HG03571 (cell line): ENCODE data around the gene SLC14A1.

ENCODE experiments used
- ATAC-seq: cut with Tn5 transposase; IDR thresholded peaks from one replicate; pipeline ENCODE4 v1.9.1; 2021; ENCODE audit not compliant: unreplicated experiment

The SLC14A1 gene

DNA sequence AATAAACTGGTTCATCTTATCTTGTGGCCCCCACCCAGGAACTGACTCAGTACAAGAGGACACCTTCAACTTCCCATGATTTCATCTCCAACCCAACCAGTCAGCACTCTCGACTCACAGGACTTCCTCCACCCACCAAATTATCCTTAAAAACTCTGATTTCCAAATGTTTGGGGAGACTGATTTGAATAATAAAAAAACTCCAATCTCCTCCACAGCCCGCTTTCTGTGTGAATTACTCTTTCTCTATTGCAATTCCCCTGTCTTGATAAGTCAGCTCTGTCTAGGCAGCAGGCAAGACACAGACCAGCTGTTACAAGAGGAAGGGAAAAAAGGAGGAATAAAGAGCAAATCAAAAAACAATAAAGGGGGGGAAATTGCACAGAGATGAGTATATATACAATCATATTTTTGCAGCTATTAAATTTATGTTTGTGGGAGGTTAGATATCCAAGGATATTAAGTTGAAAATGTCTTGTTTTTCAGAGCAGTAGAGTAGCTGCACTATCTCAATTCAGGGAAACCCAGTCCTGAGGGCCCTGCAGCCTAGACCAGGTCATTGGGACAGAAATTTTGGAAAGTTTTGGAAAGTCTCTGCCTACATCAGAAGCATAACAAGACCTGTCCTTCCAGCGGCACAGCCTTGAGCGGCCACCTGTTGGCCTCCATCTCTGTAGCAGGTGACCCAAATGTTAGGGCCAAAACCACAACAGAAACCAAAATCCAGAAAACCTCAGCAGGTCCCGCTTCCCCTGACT lies 68.7 kb downstream of the SLC14A1 start:
- ATAC-seq = no peak

DNA sequence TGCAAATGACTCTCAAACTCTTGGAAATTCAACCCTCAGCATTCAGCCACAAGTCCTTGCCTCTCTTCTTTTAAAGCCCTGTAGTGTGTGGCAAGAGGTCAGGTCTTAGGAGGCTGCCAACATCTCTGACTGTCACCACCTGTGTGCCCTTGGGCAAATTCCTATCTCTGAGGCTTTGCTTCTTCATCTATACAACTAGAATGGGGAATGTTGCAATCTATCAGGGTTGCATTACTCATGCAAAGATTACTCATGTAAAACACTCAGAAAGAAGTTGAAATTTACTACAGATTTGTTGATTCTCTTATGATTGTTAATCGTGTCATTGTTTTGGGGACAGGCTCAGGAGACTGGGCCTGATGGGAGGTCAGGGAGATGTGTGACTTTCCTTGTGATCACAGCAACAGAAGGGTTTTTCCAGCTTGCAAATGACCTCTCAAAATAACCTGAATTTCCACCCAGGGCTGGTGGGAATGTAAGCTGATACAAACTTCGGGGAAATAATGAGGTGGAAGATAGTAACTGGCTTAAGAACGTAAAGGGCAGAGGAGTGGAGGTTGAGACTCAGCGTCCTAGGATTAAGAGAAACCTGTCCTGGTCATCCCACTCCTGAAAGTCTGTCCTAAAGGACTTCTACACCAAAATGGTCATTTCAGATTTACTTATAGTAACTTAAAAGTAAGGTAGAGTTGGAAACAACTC lies 69.4 kb downstream of the SLC14A1 start:
- no peak for ATAC-seq

DNA sequence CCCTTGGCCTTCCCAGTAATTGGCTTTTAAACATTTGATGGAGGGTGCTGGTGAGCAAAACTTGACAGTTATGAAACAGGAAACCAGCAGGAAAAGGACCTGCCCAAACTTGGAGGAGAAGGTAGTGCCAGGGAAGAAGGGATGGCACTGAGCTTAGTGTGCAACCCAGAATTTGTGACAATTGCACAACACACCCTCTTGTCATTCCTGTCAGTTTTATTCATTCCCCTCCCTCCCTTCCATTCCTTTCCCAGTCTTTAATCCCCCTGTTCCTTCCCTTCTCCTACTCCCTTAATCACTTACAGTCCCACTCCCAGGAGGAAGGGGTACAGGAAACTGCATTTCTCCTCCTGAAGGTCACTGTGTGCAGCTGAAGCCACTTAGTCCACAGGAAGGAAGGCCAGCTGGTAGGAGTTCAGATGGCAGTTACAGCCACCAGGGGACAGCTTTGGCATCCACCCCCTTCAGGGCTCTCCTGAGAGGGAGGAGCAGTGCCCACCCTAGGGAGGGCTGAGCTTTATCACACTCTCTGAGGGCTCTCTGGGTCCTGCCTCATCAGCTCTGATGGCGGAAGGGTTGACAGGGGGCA lies 77.5 kb downstream of the SLC14A1 start:
- no peak for ATAC-seq
